ENCODE results near the gene DOCK2.
"Not testable (repeated sequence)": the region's sequence is repeated elsewhere in the genome, so short reads cannot be mapped to it uniquely, and the experiment has no call there.

DOCK2 gene

DNA sequence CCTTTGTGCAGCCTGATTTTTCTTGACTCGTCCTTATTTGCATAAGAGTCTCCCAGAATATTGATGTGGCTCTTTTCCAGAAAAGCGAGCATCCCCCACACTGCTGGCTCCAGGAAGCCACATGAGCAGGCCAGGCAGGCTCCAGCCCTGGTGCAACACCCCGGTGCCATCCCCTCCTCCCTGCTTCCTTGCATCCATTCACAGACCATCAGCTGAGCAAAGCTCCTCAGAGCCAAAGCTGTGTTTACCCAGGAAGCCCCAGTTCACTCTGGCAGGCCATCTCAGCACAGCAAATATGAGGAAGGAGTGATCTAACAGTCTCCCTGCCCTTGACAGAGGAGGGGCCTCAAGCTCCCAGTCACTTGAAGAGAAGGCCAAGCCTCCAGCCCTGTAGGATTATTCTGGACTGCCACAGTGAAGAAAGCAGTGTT is 308.8 kb downstream of the DOCK2 start:
- Histone ChIP-seq H3K4me2 (ENCODE audit: low read length) (no peak overlapping the region), H3K4me1 (ENCODE audit: control insufficient read depth, low read length) (no peaks in the 10 kb centered on the region), H4K20me1 (ENCODE audit: control insufficient read depth, insufficient read depth, low read depth, low read length) (no peaks in the 10 kb centered on the region), H3K9me3 (ENCODE audit: control insufficient read depth, insufficient read depth, low read length) (no peaks in the 10 kb centered on the region), H3K9me2 (replicated peaks; ENCODE audit: control insufficient read depth, low read length) (no peaks in the 10 kb centered on the region), H3K27ac (ENCODE audit: low read depth, low read length) (no peak overlapping the region), H3K79me2 (ENCODE audit: control insufficient read depth, low read length) (no peaks in the 10 kb centered on the region), H3F3A (ENCODE audit: control insufficient read depth, insufficient read depth) (no peaks in the 10 kb centered on the region), H3K4me3 (ENCODE audit: low read length) (no peak overlapping the region), H3K36me3 (ENCODE audit: control insufficient read depth, low read length) (peaks cover 11% of the 10 kb centered on the region), H3K27me3 (ENCODE audit: control insufficient read depth, low read length) (no peaks in the 10 kb centered on the region)
- TF ChIP-seq, protein P1, sequence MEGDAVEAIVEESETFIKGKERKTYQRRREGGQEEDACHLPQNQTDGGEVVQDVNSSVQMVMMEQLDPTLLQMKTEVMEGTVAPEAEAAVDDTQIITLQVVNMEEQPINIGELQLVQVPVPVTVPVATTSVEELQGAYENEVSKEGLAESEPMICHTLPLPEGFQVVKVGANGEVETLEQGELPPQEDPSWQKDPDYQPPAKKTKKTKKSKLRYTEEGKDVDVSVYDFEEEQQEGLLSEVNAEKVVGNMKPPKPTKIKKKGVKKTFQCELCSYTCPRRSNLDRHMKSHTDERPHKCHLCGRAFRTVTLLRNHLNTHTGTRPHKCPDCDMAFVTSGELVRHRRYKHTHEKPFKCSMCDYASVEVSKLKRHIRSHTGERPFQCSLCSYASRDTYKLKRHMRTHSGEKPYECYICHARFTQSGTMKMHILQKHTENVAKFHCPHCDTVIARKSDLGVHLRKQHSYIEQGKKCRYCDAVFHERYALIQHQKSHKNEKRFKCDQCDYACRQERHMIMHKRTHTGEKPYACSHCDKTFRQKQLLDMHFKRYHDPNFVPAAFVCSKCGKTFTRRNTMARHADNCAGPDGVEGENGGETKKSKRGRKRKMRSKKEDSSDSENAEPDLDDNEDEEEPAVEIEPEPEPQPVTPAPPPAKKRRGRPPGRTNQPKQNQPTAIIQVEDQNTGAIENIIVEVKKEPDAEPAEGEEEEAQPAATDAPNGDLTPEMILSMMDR (IDR thresholded peaks at IDR 0.05; ENCODE audit: low read depth, low read length, poor library complexity, severe bottlenecking), result no peak
- TF ChIP-seq EZH2phosphoT487 (IDR thresholded peaks at IDR 0.05; ENCODE audit: borderline replicate concordance, low read length), result no peak

DNA sequence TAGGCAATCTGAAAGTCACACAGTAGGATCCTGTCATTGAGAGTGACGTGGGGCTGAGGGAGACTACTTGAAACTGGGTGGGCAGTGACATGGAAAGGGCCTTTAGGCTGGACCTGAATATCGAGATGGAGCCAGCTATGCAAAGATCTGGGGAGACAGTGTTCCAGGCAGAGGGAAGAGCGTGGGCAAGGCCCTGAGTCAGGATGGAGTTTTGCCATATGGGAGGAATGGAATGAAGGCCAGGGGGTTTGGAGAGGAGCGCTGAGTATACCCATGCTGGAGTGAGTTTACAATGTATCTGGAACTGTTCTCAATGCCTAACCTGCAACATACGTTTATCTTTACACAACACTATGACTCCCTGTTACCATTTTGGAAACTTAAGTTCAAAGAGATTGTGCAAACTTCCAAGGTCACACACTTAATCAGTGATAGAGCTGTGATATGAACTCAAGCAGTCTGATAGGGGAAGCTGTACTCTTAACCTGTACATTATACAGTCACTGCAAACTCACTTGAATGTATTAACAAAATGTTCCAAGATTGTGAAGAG is 309.7 kb downstream of the DOCK2 start:
- TF ChIP-seq, protein P1 (IDR thresholded peaks at IDR 0.05; ENCODE audit: low read depth, low read length, poor library complexity, severe bottlenecking), result no peak
- TF ChIP-seq EZH2phosphoT487 (IDR thresholded peaks at IDR 0.05; ENCODE audit: borderline replicate concordance, low read length), result no peak
- Histone ChIP-seq H3K4me1 (ENCODE audit: control insufficient read depth, low read length) (no peaks in the 10 kb centered on the region), H3K36me3 (ENCODE audit: control insufficient read depth, low read length) (peaks cover 11% of the 10 kb centered on the region), H3K27me3 (ENCODE audit: control insufficient read depth, low read length) (no peaks in the 10 kb centered on the region), H3K27ac (ENCODE audit: low read depth, low read length) (no peak overlapping the region), H3K9me2 (replicated peaks; ENCODE audit: control insufficient read depth, low read length) (no peaks in the 10 kb centered on the region), H3K4me3 (ENCODE audit: low read length) (no peak overlapping the region), H4K20me1 (ENCODE audit: control insufficient read depth, insufficient read depth, low read depth, low read length) (no peaks in the 10 kb centered on the region), H3F3A (ENCODE audit: control insufficient read depth, insufficient read depth) (no peaks in the 10 kb centered on the region), H3K9me3 (ENCODE audit: control insufficient read depth, insufficient read depth, low read length) (no peaks in the 10 kb centered on the region), H3K79me2 (ENCODE audit: control insufficient read depth, low read length) (no peaks in the 10 kb centered on the region), H3K4me2 (ENCODE audit: low read length) (no peak overlapping the region)

DNA sequence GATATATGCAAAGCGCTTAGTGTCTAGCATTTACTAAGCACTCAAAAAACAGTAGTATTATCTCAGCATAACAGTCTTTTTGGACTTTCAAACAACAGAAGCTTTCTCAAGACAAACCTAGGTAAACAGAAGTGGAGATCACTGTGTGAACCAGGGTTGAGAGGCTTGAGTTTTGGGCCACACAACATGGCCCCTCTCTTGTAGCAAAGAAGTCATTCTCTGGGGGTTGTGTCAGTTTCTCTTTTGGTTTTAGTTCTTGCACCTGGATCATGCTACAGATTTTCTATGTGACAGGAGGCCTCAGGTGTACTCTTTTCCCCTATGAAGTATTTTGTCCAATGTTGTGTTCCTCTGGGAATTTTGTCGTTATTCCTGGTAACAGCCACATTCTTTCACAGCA is 313.3 kb downstream of the DOCK2 start:
- H3K27ac ChIP-seq (ENCODE audit: low read depth, low read length), result no peak overlapping the region
- no peak overlapping the region for H3K4me3 ChIP-seq (ENCODE audit: low read length)
- no peaks in the 10 kb centered on the region for H3K9me2 ChIP-seq (replicated peaks; ENCODE audit: control insufficient read depth, low read length)
- H3F3A ChIP-seq (ENCODE audit: control insufficient read depth, insufficient read depth), result no peaks in the 10 kb centered on the region
- H4K20me1 ChIP-seq (ENCODE audit: control insufficient read depth, insufficient read depth, low read depth, low read length), result no peaks in the 10 kb centered on the region
- H3K27me3 ChIP-seq (ENCODE audit: control insufficient read depth, low read length), result no peaks in the 10 kb centered on the region
- no peaks in the 10 kb centered on the region for H3K9me3 ChIP-seq (ENCODE audit: control insufficient read depth, insufficient read depth, low read length)
- no peak overlapping the region for H3K4me2 ChIP-seq (ENCODE audit: low read length)
- H3K79me2 ChIP-seq (ENCODE audit: control insufficient read depth, low read length), result no peaks in the 10 kb centered on the region
- no peaks in the 10 kb centered on the region for H3K4me1 ChIP-seq (ENCODE audit: control insufficient read depth, low read length)
- TF ChIP-seq, protein P1 (IDR thresholded peaks at IDR 0.05; ENCODE audit: low read depth, low read length, poor library complexity, severe bottlenecking), result no peak
- no peak for TF ChIP-seq EZH2phosphoT487 (IDR thresholded peaks at IDR 0.05; ENCODE audit: borderline replicate concordance, low read length)
- H3K36me3 ChIP-seq (ENCODE audit: control insufficient read depth, low read length), result peaks cover 11% of the 10 kb centered on the region

DNA sequence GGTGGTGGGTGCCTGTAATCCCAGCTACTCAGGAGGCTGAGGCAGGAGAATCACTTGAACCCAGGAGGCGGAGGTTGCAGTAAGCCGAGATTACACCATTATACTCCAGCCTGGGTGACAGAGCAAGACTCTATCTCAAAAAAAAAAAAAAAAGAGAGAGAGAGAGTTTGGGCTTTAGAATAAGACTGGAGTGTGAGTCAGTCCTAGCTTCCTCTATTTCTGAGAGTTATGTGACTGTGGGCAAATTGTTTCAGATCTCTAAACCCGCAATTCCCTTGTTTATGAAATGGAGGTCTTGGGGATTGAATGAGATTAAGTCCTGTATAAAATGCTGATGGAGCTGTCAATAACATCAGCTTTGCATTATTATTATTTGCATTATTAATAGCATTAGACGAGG is 316.1 kb downstream of the DOCK2 start:
- H3F3A ChIP-seq (ENCODE audit: control insufficient read depth, insufficient read depth); H3K79me2 ChIP-seq (ENCODE audit: control insufficient read depth, low read length); H3K36me3 ChIP-seq (ENCODE audit: control insufficient read depth, low read length); H3K4me2 ChIP-seq (ENCODE audit: low read length); H3K9me2 ChIP-seq (replicated peaks; ENCODE audit: control insufficient read depth, low read length); H3K9me3 ChIP-seq (ENCODE audit: control insufficient read depth, insufficient read depth, low read length); H3K4me1 ChIP-seq (ENCODE audit: control insufficient read depth, low read length); H4K20me1 ChIP-seq (ENCODE audit: control insufficient read depth, insufficient read depth, low read depth, low read length); H3K27ac ChIP-seq (ENCODE audit: low read depth, low read length); H3K27me3 ChIP-seq (ENCODE audit: control insufficient read depth, low read length); H3K4me3 ChIP-seq (ENCODE audit: low read length): not testable (repeated sequence)

All from DOHH2 (cell line).